ENCODE results near the gene PLCH1.

The PLCH1 gene

DNA sequence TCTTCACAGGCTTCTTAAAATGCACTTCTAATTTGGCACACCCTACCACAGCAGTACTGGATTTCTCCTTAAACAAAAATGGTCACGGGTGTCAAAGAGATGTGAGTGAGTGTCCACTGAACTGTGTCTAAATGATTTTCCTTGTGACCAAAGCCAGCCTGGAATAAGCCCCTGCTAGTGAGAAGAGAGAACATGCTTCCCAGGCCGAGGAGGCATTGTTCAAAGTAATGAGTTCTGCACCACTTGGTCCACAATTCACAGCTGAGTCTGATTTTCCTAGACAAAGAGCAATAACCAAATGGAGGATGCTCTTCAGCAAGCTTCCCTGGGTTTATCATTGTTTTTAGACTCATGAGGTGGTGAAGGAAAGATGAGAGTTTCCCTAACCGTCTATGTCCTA lies 3.8 kb downstream of the PLCH1 start:
- no peak for TF ChIP-seq CTCF (IDR thresholded peaks at IDR 0.05; ENCODE audit: insufficient read depth, low read depth, low read length, missing control alignments)
- no peak overlapping the region for H3K4me3 ChIP-seq (ENCODE audit: low read length)
- DNase-seq (ENCODE audit: low read depth): no peak

GRCh38 chr3:155739154-155739553 lies 5.7 kb downstream of the PLCH1 start:
- DNase-seq (ENCODE audit: low read depth): no peak
- H3K4me3 ChIP-seq (ENCODE audit: low read length): no peak overlapping the region
- TF ChIP-seq CTCF (IDR thresholded peaks at IDR 0.05; ENCODE audit: insufficient read depth, low read depth, low read length, missing control alignments): no peak

- no peak for TF ChIP-seq CTCF (IDR thresholded peaks at IDR 0.05; ENCODE audit: insufficient read depth, low read depth, low read length, missing control alignments)
- H3K4me3 ChIP-seq (ENCODE audit: low read length): no peak overlapping the region
- no peak for DNase-seq (ENCODE audit: low read depth)
Observed at GRCh38 chr3:155738580-155739076, 6.2 kb downstream of the PLCH1 start.

DNA sequence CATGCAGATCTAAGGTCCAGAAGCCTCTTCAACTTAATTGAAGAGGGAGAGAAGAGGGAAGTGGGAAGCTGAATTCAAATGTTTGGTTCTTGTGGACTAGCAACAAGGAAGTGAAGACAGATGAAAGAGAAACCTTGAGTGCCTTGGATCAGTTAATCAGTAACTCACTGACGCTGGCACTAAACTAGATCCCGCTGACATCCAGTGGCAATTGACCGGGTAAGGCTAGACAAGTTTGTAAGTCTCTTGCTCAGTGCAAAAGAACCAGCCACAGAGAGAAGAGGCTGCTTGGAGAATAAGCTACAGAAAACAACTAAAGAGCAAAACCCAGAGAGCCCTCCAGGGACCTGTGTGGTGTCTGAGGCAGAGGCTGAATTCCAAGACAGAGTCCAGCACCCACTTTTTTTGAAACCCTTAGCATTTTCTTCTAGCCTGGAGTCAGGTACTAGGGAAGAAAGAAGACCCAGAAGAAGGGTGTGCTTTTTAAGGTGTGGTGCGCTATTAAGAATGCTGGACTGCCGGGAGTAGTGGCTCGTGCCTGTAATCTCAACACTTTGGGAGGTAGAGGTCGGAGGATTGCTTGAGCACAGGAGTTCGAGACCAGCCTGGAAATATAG lies 6.9 kb downstream of the PLCH1 start:
- TF ChIP-seq CTCF (IDR thresholded peaks at IDR 0.05; ENCODE audit: insufficient read depth, low read depth, low read length, missing control alignments): no peak
- no peak overlapping the region for H3K4me3 ChIP-seq (ENCODE audit: low read length)

GRCh38 chr3:155736381-155736780 lies 8.5 kb downstream of the PLCH1 start:
- DNase-seq (ENCODE audit: low read depth): no peak
- no peak for TF ChIP-seq CTCF (IDR thresholded peaks at IDR 0.05; ENCODE audit: insufficient read depth, low read depth, low read length, missing control alignments)
- H3K4me3 ChIP-seq (ENCODE audit: low read length): no peak overlapping the region

More for the DNA sequence above, 6.9 kb downstream of the PLCH1 start:
- DNase-seq (ENCODE audit: low read depth): no peak

- no peak for TF ChIP-seq CTCF (IDR thresholded peaks at IDR 0.05; ENCODE audit: insufficient read depth, low read depth, low read length, missing control alignments)
- DNase-seq (ENCODE audit: low read depth): no peak
Observed at GRCh38 chr3:155730843-155731242, 14.0 kb downstream of the PLCH1 start.

GRCh38 chr3:155727836-155728235 lies 17.0 kb downstream of the PLCH1 start:
- no peak for TF ChIP-seq CTCF (IDR thresholded peaks at IDR 0.05; ENCODE audit: insufficient read depth, low read depth, low read length, missing control alignments)
- DNase-seq (ENCODE audit: low read depth): no peak
- H3K4me3 ChIP-seq (ENCODE audit: low read length): no peak overlapping the region

More at GRCh38 chr3:155730843-155731242, 14.0 kb downstream of the PLCH1 start:
- H3K4me3 ChIP-seq (ENCODE audit: low read length): no peak overlapping the region

All from epithelial cell of esophagus (primary cell).